Fibroblast of the aortic adventitia (primary cell): ENCODE results near the gene MUC22. TPM values are rescaled to one million over a fixed set of nuclear protein-coding genes. Genes with fewer than 3 reads are reported as not detected.
"Not testable (repeated sequence)": the region's sequence is repeated elsewhere in the genome, so short reads cannot be mapped to it uniquely, and the experiment has no call there.

ENCODE experiments used
- DNase-seq: peaks from one replicate; pipeline ENCODE4 v3.0.0-alpha.2; 2010; ENCODE audit warnings: low read depth
- H3K4me3 ChIP-seq: 2 replicates; pipeline ENCODE4 v1.5.1; 2011; ENCODE audit warnings: low read depth, mild to moderate bottlenecking, control low read depth, low read length, moderate library complexity
- CTCF ChIP-seq: IDR thresholded peaks from 2 replicates; pipeline ENCODE4 v1.5.1; 2011; ENCODE audit warnings: mild to moderate bottlenecking, low read length, control low read depth, inconsistent platforms; ENCODE audit not compliant: insufficient read depth
- total RNA-seq: library from RNA; depleted of rRNA; stranded (reverse); fragments of >200 nt; gene quantifications from 2 replicates; pipeline ENCODE4 v1.2.3, GENCODE V29; 2012; ENCODE audit warnings: low replicate concordance

The MUC22 gene
- total RNA-seq, 1 donor, result not detected

GRCh38 chr6:30966154-30966553, 44.1 kb upstream of the MUC22 start:
- TF ChIP-seq CTCF, result no peak
- no peak overlapping the region for H3K4me3 ChIP-seq
- DNase-seq, result no peak

- not testable (repeated sequence) for H3K4me3 ChIP-seq, DNase-seq
Measured at GRCh38 chr6:30969171-30969570, 41.1 kb upstream of the MUC22 start.

GRCh38 chr6:30970946-30971345, 39.3 kb upstream of the MUC22 start:
- no peak overlapping the region for H3K4me3 ChIP-seq
- TF ChIP-seq CTCF, result no peak
- no peak for DNase-seq

- TF ChIP-seq CTCF, result no peak
- no peak for DNase-seq
- H3K4me3 ChIP-seq, result no peak overlapping the region
Measured at GRCh38 chr6:30972816-30973215, 37.5 kb upstream of the MUC22 start.

- DNase-seq, result no peak
- TF ChIP-seq CTCF, result no peak
- no peak overlapping the region for H3K4me3 ChIP-seq
Measured at GRCh38 chr6:30974490-30975252, 35.6 kb upstream of the MUC22 start.

GRCh38 chr6:30979141-30979540, 31.1 kb upstream of the MUC22 start:
- DNase-seq, result no peak
- TF ChIP-seq CTCF, result no peak
- no peak overlapping the region for H3K4me3 ChIP-seq

GRCh38 chr6:30979690-30980089, 30.6 kb upstream of the MUC22 start:
- no peak for DNase-seq
- no peak overlapping the region for H3K4me3 ChIP-seq
- TF ChIP-seq CTCF, result no peak
